OCI-LY1 (cell line): ENCODE results near the gene PTPRQ.
"Not testable (repeated sequence)": the region's sequence is repeated elsewhere in the genome, so short reads cannot be mapped to it uniquely, and the experiment has no call there.

Experiments used
- H2AFZ ChIP-seq: fragments of 200-600 bp; sonication (generic), shearing (Covaris generic); 2 replicates; pipeline ENCODE4 v1.6.0; 2014; ENCODE audit warnings: antibody characterized with exemption, mild to moderate bottlenecking, low read length
- H3F3A ChIP-seq: fragments of 200-600 bp; sonication (generic), shearing (Covaris generic); 2 replicates; pipeline ENCODE4 v1.6.0; 2014; ENCODE audit warnings: mild to moderate bottlenecking, antibody characterized with exemption, low read length, moderate library complexity; ENCODE audit not compliant: insufficient read depth
- H3K27ac ChIP-seq: fragments of 200-600 bp; sonication (generic); 2 replicates; pipeline ENCODE4 v1.5.1; 2014; ENCODE audit warnings: low read length, mixed run types, mild to moderate bottlenecking, low read depth; ENCODE audit not compliant: poor library complexity, severe bottlenecking
- H3K27me3 ChIP-seq: fragments of 200-600 bp; sonication (generic); 2 replicates; pipeline ENCODE4 v1.6.0; 2014; ENCODE audit warnings: antibody characterized with exemption, mild to moderate bottlenecking, low read length, moderate library complexity; ENCODE audit not compliant: insufficient read depth
- H3K36me3 ChIP-seq: fragments of 200-600 bp; sonication (generic); 2 replicates; pipeline ENCODE4 v1.6.1; 2014; ENCODE audit warnings: mild to moderate bottlenecking, antibody characterized with exemption, low read length, moderate library complexity, mixed read lengths; ENCODE audit not compliant: insufficient read depth
- H3K4me1 ChIP-seq: fragments of 200-600 bp; sonication (generic); 2 replicates; pipeline ENCODE4 v1.5.1; 2014; ENCODE audit warnings: mild to moderate bottlenecking, low read length, moderate library complexity; ENCODE audit not compliant: insufficient read depth, severe bottlenecking
- H3K4me2 ChIP-seq: fragments of 200-600 bp; sonication (generic), shearing (Covaris generic); 2 replicates; pipeline ENCODE4 v1.6.1; 2014; ENCODE audit warnings: low read length
- H3K4me3 ChIP-seq: fragments of 200-600 bp; sonication (generic); 2 replicates; pipeline ENCODE4 v1.5.1; 2014; ENCODE audit warnings: low read length, low read depth, mild to moderate bottlenecking, mixed read lengths; ENCODE audit not compliant: poor library complexity, severe bottlenecking
- H3K79me2 ChIP-seq: fragments of 200-600 bp; shearing (Covaris generic); 2 replicates; pipeline ENCODE4 v1.6.1; 2016; ENCODE audit warnings: mixed run types, low read length, mixed read lengths; ENCODE audit not compliant: insufficient read depth
- H3K9ac ChIP-seq: fragments of 200-600 bp; sonication (generic), shearing (Covaris generic); 2 replicates; pipeline ENCODE4 v1.6.1; 2014; ENCODE audit warnings: mild to moderate bottlenecking, low read length, mixed read lengths
- H3K9me2 ChIP-seq: fragments of 200-600 bp; sonication (generic), shearing (Covaris generic); 2 replicates; pipeline ENCODE4 v1.6.1; 2014; ENCODE audit warnings: low read depth, mild to moderate bottlenecking, low read length, mixed read lengths
- H3K9me3 ChIP-seq: fragments of 200-600 bp; shearing (Covaris generic); 2 replicates; pipeline ENCODE4 v1.6.1; 2014; ENCODE audit warnings: low read length, mixed read lengths
- H4K20me1 ChIP-seq: fragments of 200-600 bp; sonication (generic), shearing (Covaris generic); 2 replicates; pipeline ENCODE4 v1.6.0; 2016; ENCODE audit warnings: mild to moderate bottlenecking, low read length; ENCODE audit not compliant: insufficient read depth
- EZH2 ChIP-seq: fragments of 200-600 bp; sonication (generic), shearing (Covaris generic); IDR thresholded peaks from 2 replicates; pipeline ENCODE4 v1.8.0; 2017; ENCODE audit warnings: borderline replicate concordance, mixed run types, mild to moderate bottlenecking, antibody characterized with exemption, low read length, moderate library complexity, mixed read lengths
- TF ChIP-seq, protein P1 (sequence below): fragments of 200-600 bp; sonication (generic), shearing (Covaris generic); IDR thresholded peaks from 2 replicates; pipeline ENCODE4 v1.5.1; 2017; ENCODE audit warnings: mild to moderate bottlenecking, antibody characterized with exemption, low read length, moderate library complexity, mixed read lengths

PTPRQ gene

DNA sequence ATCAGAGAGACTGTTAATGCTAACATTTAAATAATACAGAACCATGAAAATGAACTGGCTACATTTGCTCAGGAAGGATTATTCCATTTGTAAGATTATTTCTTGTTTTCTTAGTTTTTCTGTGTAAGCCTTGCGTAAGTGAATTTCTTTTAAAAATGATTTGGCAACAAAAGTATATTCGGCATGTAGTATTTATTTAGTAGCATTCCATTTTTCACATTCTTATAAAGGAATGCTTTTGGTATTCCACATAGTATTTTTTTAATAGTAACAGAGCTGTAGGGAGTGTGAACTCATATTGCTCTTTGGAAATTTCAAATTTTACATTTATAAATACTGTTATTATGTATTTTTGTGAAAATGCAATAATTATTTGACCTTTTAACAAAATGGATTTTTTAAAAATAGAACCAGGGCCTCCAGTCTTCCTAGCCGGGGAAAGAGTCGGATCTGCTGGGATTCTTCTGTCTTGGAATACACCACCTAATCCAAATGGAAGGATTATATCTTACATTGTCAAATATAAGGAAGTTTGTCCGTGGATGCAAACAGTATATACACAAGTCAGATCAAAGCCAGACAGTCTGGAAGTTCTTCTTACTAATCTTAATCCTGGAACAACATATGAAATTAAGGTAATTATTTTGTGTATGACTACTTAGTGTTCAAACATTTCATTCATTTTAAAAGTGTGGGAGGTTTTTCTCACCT lies 1.2 kb downstream of the PTPRQ start:
- Histone ChIP-seq H3K4me1 (no peaks in the 10 kb centered on the region), H3K27me3 (no peaks in the 10 kb centered on the region), H3K36me3 (no peaks in the 10 kb centered on the region), H3K9me3 (no peaks in the 10 kb centered on the region), H3K9me2 (no peaks in the 10 kb centered on the region), H3K4me3 (no peak overlapping the region), H3K9ac (no peak overlapping the region), H3K27ac (no peak overlapping the region), H3K79me2 (no peaks in the 10 kb centered on the region), H3F3A (no peaks in the 10 kb centered on the region), H3K4me2 (no peak overlapping the region), H2AFZ (no peak overlapping the region), H4K20me1 (no peaks in the 10 kb centered on the region)
- TF ChIP-seq, protein P1, sequence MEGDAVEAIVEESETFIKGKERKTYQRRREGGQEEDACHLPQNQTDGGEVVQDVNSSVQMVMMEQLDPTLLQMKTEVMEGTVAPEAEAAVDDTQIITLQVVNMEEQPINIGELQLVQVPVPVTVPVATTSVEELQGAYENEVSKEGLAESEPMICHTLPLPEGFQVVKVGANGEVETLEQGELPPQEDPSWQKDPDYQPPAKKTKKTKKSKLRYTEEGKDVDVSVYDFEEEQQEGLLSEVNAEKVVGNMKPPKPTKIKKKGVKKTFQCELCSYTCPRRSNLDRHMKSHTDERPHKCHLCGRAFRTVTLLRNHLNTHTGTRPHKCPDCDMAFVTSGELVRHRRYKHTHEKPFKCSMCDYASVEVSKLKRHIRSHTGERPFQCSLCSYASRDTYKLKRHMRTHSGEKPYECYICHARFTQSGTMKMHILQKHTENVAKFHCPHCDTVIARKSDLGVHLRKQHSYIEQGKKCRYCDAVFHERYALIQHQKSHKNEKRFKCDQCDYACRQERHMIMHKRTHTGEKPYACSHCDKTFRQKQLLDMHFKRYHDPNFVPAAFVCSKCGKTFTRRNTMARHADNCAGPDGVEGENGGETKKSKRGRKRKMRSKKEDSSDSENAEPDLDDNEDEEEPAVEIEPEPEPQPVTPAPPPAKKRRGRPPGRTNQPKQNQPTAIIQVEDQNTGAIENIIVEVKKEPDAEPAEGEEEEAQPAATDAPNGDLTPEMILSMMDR = no peak
- TF ChIP-seq EZH2 = no peak

DNA sequence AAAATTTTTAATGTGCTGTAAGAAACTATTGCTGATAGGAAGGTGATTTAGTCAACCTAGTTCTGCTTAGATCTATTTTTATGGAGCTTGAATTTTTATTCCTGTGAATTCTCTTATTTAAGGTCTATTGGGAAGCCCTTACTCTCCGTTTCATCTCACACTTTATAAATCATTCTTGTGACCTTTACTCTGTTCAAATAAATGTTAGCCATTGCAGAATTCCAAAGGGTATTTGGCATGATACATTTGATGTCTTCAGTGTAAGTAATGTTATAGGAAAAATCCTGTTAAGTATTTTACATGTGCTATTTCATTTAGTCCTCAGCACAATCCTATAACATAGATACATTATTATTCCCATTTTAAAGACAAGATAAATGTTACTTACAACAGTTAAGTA lies 12.5 kb downstream of the PTPRQ start:
- no peak overlapping the region for H3K4me2 ChIP-seq
- H3K9ac ChIP-seq = no peak overlapping the region
- H3K9me3 ChIP-seq = no peaks in the 10 kb centered on the region
- H3K4me3 ChIP-seq = no peak overlapping the region
- H4K20me1 ChIP-seq = no peaks in the 10 kb centered on the region
- no peak overlapping the region for H2AFZ ChIP-seq
- H3K27me3 ChIP-seq = no peaks in the 10 kb centered on the region
- H3K27ac ChIP-seq = no peak overlapping the region
- no peaks in the 10 kb centered on the region for H3K36me3 ChIP-seq
- no peaks in the 10 kb centered on the region for H3F3A ChIP-seq
- no peaks in the 10 kb centered on the region for H3K4me1 ChIP-seq
- TF ChIP-seq, protein P1 = no peak
- no peak for TF ChIP-seq EZH2
- H3K79me2 ChIP-seq = no peaks in the 10 kb centered on the region
- no peaks in the 10 kb centered on the region for H3K9me2 ChIP-seq

DNA sequence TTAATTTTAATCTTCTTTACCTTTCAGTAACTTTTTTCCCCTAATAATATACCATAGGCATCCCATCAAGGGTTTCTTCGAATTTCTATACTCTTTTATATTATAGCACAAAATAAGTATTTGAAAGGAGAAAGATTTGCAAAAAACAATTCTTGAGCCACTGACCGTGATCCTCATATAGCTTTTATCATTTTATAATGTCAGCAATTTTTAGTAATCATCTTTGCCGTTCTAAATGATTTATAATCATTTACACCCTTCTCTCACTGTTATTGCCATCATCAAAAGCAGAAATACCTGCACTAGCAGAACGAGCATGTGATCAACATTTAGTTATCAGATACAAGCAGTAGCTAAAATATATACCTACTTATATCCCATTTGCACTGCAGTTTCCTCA lies 16.9 kb downstream of the PTPRQ start:
- no peak overlapping the region for H3K4me2 ChIP-seq
- no peaks in the 10 kb centered on the region for H3K79me2 ChIP-seq
- H3K9me2 ChIP-seq = no peaks in the 10 kb centered on the region
- no peaks in the 10 kb centered on the region for H3K36me3 ChIP-seq
- H3K4me3 ChIP-seq = no peak overlapping the region
- H3F3A ChIP-seq = no peaks in the 10 kb centered on the region
- no peak overlapping the region for H3K27ac ChIP-seq
- TF ChIP-seq, protein P1 = no peak
- no peak for TF ChIP-seq EZH2
- no peaks in the 10 kb centered on the region for H3K9me3 ChIP-seq
- H3K27me3 ChIP-seq = no peaks in the 10 kb centered on the region
- H4K20me1 ChIP-seq = no peaks in the 10 kb centered on the region
- no peak overlapping the region for H3K9ac ChIP-seq
- no peak overlapping the region for H2AFZ ChIP-seq
- H3K4me1 ChIP-seq = no peaks in the 10 kb centered on the region

DNA sequence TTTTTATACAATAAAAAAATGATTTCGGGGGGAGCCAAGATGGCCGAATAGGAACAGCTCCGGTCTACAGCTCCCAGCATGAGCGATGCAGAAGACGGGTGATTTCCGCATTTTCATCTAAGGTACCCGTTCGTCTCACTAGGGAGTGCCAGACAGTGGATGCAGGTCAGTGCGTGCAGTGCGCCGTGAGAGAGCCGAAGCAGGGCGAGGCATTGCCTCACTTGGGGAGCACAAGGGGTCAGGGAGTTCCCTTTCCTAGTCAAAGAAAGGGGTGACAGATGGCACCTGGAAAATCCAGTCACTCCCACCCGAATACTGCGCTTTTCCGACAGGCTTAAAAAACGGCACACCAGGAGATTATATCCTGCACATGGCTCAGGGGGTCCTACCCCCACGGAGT lies 17.8 kb downstream of the PTPRQ start:
- not testable (repeated sequence) for H3K9ac ChIP-seq, H3K4me2 ChIP-seq, H3K4me1 ChIP-seq, H3K9me3 ChIP-seq, H3K27ac ChIP-seq, H3K4me3 ChIP-seq, H3F3A ChIP-seq, H3K9me2 ChIP-seq, H2AFZ ChIP-seq, H3K36me3 ChIP-seq, H3K27me3 ChIP-seq, H3K79me2 ChIP-seq, H4K20me1 ChIP-seq
